Measurements from ENCODE around the gene PRCD.

The PRCD gene

GRCh38 chr17:76539631-76540271 is at the start of gene PRCD:
Gene PRCD (plus strand): TSS chr17:76540044. CDS start chr17:76540142, 98 bp downstream.
- no peak for DNase-seq (ENCODE audit: low read depth in 2 of 2)

GRCh38 chr17:76490112-76490710 is 49.6 kb upstream of the PRCD start:
- DNase-seq (ENCODE audit: low read depth in 2 of 2) = no peak

GRCh38 chr17:76491271-76492122 is 48.3 kb upstream of the PRCD start:
- DNase-seq (ENCODE audit: low read depth in 2 of 2) = no peak

GRCh38 chr17:76492123-76492988 is 47.5 kb upstream of the PRCD start:
- DNase-seq (ENCODE audit: low read depth in 2 of 2) = no peak

GRCh38 chr17:76492989-76493501 is 46.8 kb upstream of the PRCD start:
- peak in 1 of 2 donors; percentile 36 for DNase-seq (ENCODE audit: low read depth in 2 of 2)

GRCh38 chr17:76493505-76494167 is 46.2 kb upstream of the PRCD start:
- DNase-seq (ENCODE audit: low read depth in 2 of 2) = no peak

- DNase-seq (ENCODE audit: low read depth in 2 of 2) = no peak
Observed at GRCh38 chr17:76495663-76496400, 44.0 kb upstream of the PRCD start.

GRCh38 chr17:76496464-76496863 is 43.4 kb upstream of the PRCD start:
- no peak for DNase-seq (ENCODE audit: low read depth in 2 of 2)

GRCh38 chr17:76497699-76497978 is 42.2 kb upstream of the PRCD start:
- no peak for DNase-seq (ENCODE audit: low read depth in 2 of 2)

- no peak for DNase-seq (ENCODE audit: low read depth in 2 of 2)
Observed at GRCh38 chr17:76497979-76498875, 41.6 kb upstream of the PRCD start.

- no peak for DNase-seq (ENCODE audit: low read depth in 2 of 2)
Observed at GRCh38 chr17:76498876-76499251, 41.0 kb upstream of the PRCD start.

- DNase-seq (ENCODE audit: low read depth in 2 of 2) = no peak
Observed at GRCh38 chr17:76499267-76499667, 40.6 kb upstream of the PRCD start.

- DNase-seq (ENCODE audit: low read depth in 2 of 2) = no peak
Observed at GRCh38 chr17:76500074-76500746, 39.6 kb upstream of the PRCD start.

GRCh38 chr17:76500747-76501017 is 39.2 kb upstream of the PRCD start:
- no peak for DNase-seq (ENCODE audit: low read depth in 2 of 2)

GRCh38 chr17:76501018-76501826 is 38.6 kb upstream of the PRCD start, which contains the start of gene RHBDF2:
Gene RHBDF2 (minus strand): TSS chr17:76501423. CDS start chr17:76481524, 19,899 bp downstream.
- DNase-seq (ENCODE audit: low read depth in 2 of 2) = peak; percentile 96 to 98

- DNase-seq (ENCODE audit: low read depth in 2 of 2) = no peak
Observed at GRCh38 chr17:76501827-76502307, 38.0 kb upstream of the PRCD start.

GRCh38 chr17:76502341-76503211 is 37.3 kb upstream of the PRCD start:
- no peak for DNase-seq (ENCODE audit: low read depth in 2 of 2)
